Stimulated activated CD4-positive, alpha-beta T cell treated with anti-CD3 and anti-CD28 coated beads, Interleukin-2, amount 100 ng/mL, for 24 hours (primary cell): ENCODE results near the gene SMOC2.
"Not testable (repeated sequence)": the region's sequence is repeated elsewhere in the genome, so short reads cannot be mapped to it uniquely, and the experiment has no call there.

Experiments used
- DNase-seq, 2 donors: peaks; one replicate each; pipeline ENCODE4 v3.0.0-alpha.2; 2020

The SMOC2 gene

GRCh38 chr6:168524571-168525001 lies 83.6 kb downstream of the SMOC2 start:
- no peak for DNase-seq

DNA sequence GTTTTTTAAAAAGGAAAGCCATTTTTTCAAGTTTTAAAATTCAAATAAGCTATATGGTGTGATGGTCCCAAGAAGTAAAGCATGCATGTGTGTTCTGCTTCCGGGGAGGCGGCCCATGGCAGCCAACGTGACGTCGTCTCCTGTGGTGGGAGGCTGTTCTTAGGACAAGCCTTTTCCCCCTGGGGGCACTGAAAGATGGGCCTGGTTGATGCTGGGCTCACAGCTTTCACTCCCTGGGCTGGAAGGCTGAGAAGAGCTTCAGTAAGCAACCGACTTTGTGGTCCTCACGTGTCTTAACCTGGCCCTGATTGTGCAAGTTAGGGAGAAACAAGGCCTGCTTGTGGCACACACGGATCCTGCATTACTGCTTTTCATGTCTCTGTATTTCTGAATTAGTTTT lies 84.1 kb downstream of the SMOC2 start:
- DNase-seq, result no peak

- no peak for DNase-seq
Measured at GRCh38 chr6:168525926-168526630, 85.1 kb downstream of the SMOC2 start.

DNA sequence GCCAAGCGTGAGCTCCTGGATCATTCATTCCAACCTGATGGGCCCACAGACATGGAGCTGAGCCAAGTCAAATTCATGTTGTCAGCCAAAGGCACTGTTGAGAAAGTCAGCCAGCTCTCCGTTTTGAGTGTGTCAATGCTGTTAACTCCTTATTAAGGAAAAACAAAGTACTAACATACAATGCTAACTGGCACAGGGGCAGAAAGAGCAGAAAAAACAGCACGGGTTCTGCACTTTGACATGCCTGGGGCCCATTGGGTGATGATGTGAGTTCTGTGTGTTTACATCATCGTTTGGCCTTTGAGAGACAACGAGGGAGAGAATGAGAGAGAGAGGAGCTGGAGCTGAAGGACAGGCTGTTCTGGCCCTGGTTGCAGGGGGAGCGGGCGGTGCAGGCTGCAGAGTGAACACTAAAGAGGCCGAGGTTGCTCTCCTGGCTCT lies 85.9 kb downstream of the SMOC2 start:
- no peak for DNase-seq

- DNase-seq, result no peak
Measured at GRCh38 chr6:168527451-168528210, 86.6 kb downstream of the SMOC2 start.

GRCh38 chr6:168528474-168529095 lies 87.6 kb downstream of the SMOC2 start:
- DNase-seq, result no peak

DNA sequence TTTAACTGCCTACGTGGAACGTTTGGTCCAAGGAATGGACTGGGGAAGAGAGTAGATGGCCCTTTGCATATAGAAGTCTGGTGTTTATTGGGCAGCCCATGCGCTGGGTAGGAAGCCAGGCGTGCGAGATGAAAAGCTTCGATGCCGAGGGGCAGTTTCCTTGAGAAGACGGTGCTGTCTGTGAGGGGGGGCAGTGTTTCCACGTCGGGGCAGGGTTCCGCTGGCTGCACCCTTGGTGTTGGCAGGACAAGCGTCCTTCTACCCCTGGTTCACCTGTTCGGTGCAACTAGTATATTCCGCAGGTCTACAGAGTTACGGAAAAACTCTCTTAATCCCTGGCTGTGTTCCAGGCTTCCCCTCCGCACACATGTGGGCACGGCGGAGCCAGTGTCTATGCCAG lies 88.2 kb downstream of the SMOC2 start:
- no peak for DNase-seq

DNA sequence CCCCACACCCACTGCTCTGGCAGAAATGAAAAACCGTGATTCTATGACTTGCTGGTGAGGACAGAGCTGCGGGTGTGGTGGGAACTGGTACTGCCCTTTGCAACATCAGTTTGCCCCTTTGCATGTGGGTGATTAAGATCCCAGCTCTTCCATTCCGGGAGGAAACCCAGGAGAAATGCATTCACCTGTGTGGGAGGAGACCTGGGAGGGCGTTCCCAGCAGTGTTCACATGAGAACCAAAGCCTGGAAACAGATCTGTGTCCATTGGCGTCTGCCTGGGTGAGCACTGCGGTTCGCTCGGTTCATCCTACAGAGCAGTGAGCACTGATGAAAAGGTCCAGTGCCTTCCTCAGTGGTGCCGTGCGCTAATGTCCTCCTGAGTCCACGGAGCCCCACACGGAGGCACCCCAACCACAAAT lies 89.7 kb downstream of the SMOC2 start:
- DNase-seq, result no peak

DNA sequence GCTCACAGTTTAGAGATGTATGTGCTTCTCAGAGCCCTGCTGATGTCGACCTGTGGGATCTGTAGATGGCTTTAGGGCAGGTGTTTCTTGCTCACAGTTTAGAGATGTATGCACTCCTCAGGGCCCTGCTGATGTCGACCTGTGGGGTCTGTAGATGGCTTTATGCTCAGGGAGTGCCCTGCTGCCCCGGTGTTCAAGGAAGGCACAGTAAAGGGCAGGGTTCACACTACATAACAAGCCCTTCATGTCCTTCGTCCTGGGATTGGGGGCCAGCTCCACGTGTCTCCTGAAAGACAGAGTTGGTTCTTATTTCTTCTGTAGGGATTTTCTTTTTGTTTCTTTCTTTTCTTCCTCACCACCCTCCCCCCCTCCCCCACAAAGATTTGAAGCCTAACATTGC lies 91.1 kb downstream of the SMOC2 start:
- DNase-seq, result no peak

- no peak for DNase-seq
Measured at GRCh38 chr6:168533414-168533813, 92.4 kb downstream of the SMOC2 start.

GRCh38 chr6:168534265-168534664 lies 93.3 kb downstream of the SMOC2 start:
- DNase-seq, result no peak

DNA sequence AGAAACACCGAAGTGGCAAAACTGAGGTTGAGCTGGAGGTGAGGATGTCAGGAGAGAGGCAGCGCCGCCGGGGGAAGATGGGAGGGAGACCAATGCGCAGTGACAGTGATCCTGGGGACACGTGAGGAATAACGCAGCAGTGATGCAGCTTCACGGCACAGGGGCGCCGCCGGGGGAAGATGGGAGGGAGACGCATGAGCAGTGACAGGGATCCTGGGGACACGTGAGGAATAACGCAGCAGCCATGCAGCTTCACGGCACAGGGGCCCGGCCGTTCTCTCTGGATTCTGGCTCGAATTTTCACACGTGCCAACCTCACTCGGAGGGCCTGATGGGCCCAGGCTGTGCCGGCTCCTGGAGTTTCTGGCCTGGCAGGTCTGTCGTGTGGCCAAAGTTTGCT lies 94.7 kb downstream of the SMOC2 start:
- DNase-seq, result no peak

DNA sequence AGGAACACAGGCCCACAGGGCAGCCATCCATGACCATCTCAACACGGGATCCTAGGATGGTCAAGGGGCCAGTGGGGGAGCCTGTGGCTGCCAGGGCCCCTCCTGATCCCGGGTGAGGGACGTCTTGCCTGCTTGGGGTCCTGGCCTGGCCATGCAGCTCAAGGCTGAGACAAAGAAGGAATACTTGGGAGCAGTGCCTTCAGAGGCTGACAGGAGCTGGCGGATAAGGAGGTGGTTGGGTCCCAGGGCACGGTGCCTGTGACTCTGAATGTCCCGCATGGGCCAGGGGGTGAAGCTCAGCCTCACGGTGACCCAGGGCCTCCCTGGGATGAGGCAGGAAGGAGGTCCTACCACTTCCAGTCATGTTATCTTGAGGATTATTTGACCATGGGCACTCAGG lies 95.2 kb downstream of the SMOC2 start:
- DNase-seq, result no peak

DNA sequence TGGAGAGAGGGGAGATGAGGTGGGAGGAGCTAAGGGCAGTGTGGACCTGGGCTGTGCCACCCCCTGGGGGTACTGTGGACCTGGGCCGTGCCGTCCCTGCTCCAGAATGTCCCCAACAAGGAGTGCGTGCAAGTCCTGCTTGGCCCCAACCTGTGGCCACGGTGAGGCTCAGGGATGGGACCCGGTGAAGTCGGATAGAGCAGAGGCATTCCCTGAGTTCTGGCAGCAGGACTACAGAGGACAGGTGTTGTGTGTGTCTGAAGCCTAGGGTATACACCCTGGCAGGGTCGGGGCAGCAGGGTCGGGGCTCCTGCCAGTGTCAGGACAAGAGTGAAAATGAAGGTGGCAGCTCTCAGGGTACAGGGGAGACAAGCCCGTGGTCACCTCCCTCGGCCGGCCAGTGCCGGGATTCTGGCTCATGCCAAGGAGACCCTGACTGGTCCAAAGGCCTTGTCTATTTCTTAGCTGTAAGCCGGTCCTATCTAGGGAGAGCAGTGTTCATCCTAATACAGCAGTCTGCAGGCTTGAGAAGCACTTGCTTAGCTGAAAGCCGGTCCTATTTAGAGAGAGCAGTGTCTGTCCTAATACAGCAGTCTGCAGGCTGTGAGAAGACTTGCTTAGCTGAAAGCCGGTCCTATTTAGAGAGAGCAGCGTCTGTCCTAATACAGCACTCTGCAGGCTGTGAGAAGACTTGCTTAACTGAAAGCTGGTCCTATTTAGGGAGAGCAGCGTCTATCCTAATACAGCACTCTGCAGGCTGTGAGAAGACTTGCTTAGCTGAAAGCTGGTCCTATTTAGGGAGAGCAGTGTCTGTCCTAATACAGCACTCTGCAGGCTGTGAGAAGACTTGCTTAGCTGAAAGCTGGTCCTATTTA lies 95.9 kb downstream of the SMOC2 start:
- DNase-seq, result no peak

GRCh38 chr6:168537540-168537884 lies 96.5 kb downstream of the SMOC2 start:
- no peak for DNase-seq

DNA sequence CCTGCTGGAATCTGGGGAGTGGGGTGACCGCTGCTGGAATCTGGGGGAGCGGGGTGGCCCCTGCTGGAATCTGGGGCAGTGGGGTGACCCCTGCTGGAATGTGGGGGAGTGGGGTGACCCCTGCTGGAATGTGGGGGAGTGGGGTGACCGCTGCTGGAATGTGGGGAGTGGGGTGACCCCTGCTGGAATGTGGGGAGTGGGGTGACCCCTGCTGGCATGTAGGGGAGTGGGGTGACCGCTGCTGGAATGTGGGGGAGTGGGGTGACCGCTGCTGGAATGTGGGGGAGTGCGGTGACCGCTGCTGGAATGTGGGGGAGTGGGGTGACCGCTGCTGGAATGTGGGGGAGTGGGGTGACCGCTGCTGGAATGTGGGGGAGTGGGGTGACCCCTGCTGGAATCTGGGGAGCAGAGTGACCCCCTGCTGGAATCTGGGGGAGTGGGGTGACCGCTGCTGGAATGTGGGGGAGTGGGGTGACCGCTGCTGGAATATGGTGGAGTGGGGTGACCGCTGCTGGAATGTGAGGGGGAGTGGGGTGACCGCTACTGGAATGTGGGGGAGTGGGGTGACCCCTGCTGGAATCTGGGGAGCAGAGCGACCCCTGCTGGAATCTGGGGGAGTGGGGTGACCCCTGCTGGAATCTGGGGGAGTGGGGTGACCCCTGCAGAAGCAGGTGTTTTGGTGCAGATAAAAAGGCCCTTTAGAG lies 97.4 kb downstream of the SMOC2 start:
- DNase-seq, result not testable (repeated sequence)

DNA sequence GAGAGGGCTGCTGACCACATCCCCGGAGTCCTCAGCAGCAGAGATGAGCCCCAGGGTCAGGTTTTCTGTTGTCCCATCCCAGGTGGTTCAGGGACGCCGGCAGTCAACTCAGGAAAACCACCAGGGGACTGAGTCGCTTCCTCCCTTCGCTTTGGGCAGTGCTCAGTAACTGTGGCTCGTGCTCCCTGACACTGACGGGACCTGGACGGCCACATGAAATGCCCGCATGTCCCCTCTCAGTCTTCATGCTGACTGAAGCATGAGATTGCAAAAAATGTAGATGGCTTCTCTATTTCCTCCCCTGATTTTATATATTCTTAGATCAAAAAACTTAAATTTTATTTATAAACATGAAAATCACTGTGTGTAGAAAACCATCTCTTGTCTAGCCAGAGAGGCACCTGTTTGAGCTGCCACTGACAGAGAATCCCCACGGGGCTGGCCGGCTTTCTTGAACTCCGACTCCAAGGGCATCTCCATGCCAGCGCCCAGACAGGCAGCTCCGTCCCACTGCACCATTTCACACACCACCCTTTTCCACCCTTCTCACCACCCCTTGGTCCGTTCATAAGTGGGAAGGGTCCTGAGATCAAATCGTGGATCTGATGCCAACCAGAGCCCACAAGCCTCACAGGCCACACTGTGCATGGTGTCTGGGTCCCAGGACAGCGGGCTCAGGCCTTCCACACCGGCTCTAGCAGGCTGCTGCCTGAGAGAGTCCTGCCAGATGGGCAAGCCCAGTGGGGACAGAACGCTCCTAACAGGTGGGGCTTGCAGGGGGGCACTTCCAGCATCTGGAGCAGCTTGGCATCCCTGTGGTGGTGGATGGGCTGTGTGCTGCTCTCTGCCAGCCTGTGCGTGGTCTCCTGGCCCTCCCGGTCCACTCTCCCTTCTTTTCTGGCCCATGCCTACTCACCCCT lies 98.2 kb downstream of the SMOC2 start:
- no peak for DNase-seq

GRCh38 chr6:168540713-168541291 lies 99.8 kb downstream of the SMOC2 start:
- no peak for DNase-seq

DNA sequence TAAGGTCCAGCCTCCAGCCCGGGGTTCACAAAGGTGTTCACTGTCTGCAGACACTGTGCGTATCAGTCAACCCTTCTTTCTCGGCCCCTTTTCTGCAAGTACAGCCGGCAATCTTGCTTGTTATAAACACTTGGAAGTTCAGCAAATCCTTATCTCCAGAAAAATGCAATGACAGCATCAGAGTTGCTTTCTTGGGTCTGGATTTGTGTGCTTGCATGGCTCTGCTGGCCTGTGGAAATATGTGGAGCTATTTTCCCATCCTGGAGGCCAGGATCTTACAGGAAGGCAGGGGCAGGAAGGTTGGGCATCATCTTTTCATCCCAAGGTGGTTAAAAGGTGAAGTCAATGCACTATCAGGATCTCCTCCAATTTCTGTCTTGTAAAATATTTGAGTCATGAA lies 100.3 kb downstream of the SMOC2 start:
- no peak for DNase-seq

DNA sequence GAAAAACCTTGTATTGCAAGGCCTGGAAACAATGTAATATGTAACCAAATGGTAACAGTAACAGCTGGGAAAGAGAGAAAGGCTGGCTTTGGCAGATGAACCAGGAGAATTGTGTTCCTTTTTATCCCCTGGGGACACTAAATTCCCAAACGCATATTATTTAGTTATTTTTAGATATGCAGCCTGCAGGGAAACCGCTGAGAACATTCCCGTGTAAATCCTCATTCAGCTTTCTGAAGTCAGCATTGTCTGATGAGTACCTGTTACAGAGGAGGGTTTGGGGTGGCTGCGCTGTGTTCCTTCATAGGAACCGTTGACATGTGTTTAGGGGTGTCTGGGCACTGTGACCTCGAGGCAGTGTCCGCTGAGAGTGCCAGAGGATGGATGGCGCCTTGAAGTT lies 101.3 kb downstream of the SMOC2 start:
- DNase-seq, result no peak

DNA sequence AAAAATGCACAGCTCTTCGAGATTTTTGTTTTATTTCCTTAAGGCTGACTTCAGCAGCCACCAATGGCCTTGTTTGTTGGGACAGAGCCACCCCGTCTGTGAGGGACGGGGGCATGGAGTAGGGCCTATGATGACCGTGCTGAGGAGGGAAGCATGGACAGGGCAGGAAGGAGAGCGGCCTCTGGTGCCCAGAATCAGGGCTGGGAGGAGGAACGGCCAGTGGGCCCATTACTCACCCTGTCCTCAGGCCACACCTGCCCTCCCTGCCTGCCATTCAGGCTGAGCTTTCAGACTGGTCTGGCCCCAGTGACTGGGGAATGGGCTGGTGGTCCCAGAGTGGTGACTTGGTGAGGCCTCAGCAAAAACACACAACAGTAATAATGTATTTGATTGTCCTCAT lies 104.4 kb downstream of the SMOC2 start:
- no peak for DNase-seq
